ENCODE results near the gene LANCL1.

Gene LANCL1

DNA sequence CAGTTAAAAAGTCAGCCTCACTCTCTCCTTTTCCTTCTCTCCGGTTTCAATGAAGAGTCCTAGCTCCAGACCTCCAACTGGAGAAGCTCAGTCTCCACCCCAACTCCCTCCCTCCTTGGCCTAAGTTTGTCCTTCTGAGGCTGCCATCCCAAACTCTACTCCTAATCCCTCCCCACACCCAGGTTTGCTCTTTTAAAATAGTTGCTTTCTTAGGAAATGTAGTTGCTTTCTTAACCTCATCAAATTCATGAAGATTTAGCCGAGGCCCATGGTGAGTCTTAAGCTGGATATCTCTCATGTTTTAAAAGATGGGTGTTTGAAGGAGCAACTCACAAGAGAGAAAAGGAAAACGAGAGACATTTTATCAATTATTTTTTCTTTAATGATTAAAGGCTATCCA is 937 bp upstream of the LANCL1 start:
- CTCF ChIA-PET, result interaction anchor here (1.4 kb wide), 1 partner anchor 25 kb away, joined by 3 read pairs; no protein-coding TSS in a partner anchor

More for the DNA sequence above, 937 bp upstream of the LANCL1 start:
- H3K9me3 ChIP-seq (ENCODE audit: control insufficient read depth, insufficient read depth, low read depth, low read length), result no peaks in the 10 kb centered on the region
- TF ChIP-seq ZNF530 (tag by site-specific recombination; IDR thresholded peaks at IDR 0.05; ENCODE audit: low read depth) (no peak), ZBTB17 (tag by site-specific recombination; IDR thresholded peaks at IDR 0.05) (peak; percentile 77), ZNF140 (tag by site-specific recombination; IDR thresholded peaks at IDR 0.05) (no peak), ZNF394 (tag by site-specific recombination; IDR thresholded peaks at IDR 0.05; ENCODE audit: borderline replicate concordance) (peak; percentile 47; the same call in 1 of the 2 replicates), SP2 (tag by site-specific recombination; IDR thresholded peaks at IDR 0.05) (peak; percentile 18; the same call in 1 of the 2 replicates), ZFP69B (tag by site-specific recombination; IDR thresholded peaks at IDR 0.05) (0 out of 2 replicates have a peak, but pooled peaks have one; percentile 44), SP3 (tag by site-specific recombination; IDR thresholded peaks at IDR 0.05) (peak; percentile 43), ZNF366 (tag by site-specific recombination; conservative IDR thresholded peaks at IDR 0.05) (0 out of 2 replicates have a peak, but pooled peaks have one; percentile 29), ZNF560 (tag by site-specific recombination; IDR thresholded peaks at IDR 0.05; ENCODE audit: borderline replicate concordance) (no peak), MYNN (tag by site-specific recombination; IDR thresholded peaks at IDR 0.05; ENCODE audit: borderline replicate concordance) (no peak), FEZF1 (tag by site-specific recombination; IDR thresholded peaks at IDR 0.05) (peak; percentile 27; the same call in 1 of the 2 replicates), ZXDB (tag by site-specific recombination; IDR thresholded peaks at IDR 0.05) (0 out of 2 replicates have a peak, but pooled peaks have one; percentile 26), PRDM1 (tag by site-specific recombination; IDR thresholded peaks at IDR 0.05) (peak; percentile 72; the same call in 1 of the 2 replicates), ZNF426 (tag by site-specific recombination; IDR thresholded peaks at IDR 0.05) (no peak), ZNF664 (tag by site-specific recombination; IDR thresholded peaks at IDR 0.05) (no peak)
- TF ChIP-seq, protein P1, sequence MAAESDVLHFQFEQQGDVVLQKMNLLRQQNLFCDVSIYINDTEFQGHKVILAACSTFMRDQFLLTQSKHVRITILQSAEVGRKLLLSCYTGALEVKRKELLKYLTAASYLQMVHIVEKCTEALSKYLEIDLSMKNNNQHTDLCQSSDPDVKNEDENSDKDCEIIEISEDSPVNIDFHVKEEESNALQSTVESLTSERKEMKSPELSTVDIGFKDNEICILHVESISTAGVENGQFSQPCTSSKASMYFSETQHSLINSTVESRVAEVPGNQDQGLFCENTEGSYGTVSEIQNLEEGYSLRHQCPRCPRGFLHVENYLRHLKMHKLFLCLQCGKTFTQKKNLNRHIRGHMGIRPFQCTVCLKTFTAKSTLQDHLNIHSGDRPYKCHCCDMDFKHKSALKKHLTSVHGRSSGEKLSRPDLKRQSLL (tag by site-specific recombination; IDR thresholded peaks at IDR 0.05), result 0 out of 2 replicates have a peak, but pooled peaks have one; percentile 24
- TF ChIP-seq, protein P2, sequence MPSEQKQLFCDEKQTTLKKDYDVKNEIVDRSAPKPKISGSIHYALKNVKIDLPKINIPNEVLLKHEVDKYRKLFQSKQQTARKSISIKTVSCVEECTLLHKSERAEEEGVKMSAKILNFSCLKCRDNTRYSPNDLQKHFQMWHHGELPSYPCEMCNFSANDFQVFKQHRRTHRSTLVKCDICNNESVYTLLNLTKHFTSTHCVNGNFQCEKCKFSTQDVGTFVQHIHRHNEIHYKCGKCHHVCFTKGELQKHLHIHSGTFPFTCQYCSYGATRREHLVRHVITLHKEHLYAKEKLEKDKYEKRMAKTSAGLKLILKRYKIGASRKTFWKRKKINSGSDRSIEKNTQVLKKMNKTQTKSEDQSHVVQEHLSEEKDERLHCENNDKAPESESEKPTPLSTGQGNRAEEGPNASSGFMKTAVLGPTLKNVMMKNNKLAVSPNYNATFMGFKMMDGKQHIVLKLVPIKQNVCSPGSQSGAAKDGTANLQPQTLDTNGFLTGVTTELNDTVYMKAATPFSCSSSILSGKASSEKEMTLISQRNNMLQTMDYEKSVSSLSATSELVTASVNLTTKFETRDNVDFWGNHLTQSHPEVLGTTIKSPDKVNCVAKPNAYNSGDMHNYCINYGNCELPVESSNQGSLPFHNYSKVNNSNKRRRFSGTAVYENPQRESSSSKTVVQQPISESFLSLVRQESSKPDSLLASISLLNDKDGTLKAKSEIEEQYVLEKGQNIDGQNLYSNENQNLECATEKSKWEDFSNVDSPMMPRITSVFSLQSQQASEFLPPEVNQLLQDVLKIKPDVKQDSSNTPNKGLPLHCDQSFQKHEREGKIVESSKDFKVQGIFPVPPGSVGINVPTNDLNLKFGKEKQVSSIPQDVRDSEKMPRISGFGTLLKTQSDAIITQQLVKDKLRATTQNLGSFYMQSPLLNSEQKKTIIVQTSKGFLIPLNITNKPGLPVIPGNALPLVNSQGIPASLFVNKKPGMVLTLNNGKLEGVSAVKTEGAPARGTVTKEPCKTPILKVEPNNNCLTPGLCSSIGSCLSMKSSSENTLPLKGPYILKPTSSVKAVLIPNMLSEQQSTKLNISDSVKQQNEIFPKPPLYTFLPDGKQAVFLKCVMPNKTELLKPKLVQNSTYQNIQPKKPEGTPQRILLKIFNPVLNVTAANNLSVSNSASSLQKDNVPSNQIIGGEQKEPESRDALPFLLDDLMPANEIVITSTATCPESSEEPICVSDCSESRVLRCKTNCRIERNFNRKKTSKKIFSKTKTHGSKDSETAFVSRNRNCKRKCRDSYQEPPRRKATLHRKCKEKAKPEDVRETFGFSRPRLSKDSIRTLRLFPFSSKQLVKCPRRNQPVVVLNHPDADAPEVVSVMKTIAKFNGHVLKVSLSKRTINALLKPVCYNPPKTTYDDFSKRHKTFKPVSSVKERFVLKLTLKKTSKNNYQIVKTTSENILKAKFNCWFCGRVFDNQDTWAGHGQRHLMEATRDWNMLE (tag by site-specific recombination; conservative IDR thresholded peaks at IDR 0.05; ENCODE audit: low read depth), result peak; percentile 48; the same call in 1 of the 2 replicates
- TF ChIP-seq, protein P3, sequence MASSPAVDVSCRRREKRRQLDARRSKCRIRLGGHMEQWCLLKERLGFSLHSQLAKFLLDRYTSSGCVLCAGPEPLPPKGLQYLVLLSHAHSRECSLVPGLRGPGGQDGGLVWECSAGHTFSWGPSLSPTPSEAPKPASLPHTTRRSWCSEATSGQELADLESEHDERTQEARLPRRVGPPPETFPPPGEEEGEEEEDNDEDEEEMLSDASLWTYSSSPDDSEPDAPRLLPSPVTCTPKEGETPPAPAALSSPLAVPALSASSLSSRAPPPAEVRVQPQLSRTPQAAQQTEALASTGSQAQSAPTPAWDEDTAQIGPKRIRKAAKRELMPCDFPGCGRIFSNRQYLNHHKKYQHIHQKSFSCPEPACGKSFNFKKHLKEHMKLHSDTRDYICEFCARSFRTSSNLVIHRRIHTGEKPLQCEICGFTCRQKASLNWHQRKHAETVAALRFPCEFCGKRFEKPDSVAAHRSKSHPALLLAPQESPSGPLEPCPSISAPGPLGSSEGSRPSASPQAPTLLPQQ (tag by site-specific recombination; IDR thresholded peaks at IDR 0.05), result 0 out of 2 replicates have a peak, but pooled peaks have one; percentile 23
- TF ChIP-seq, protein P4, sequence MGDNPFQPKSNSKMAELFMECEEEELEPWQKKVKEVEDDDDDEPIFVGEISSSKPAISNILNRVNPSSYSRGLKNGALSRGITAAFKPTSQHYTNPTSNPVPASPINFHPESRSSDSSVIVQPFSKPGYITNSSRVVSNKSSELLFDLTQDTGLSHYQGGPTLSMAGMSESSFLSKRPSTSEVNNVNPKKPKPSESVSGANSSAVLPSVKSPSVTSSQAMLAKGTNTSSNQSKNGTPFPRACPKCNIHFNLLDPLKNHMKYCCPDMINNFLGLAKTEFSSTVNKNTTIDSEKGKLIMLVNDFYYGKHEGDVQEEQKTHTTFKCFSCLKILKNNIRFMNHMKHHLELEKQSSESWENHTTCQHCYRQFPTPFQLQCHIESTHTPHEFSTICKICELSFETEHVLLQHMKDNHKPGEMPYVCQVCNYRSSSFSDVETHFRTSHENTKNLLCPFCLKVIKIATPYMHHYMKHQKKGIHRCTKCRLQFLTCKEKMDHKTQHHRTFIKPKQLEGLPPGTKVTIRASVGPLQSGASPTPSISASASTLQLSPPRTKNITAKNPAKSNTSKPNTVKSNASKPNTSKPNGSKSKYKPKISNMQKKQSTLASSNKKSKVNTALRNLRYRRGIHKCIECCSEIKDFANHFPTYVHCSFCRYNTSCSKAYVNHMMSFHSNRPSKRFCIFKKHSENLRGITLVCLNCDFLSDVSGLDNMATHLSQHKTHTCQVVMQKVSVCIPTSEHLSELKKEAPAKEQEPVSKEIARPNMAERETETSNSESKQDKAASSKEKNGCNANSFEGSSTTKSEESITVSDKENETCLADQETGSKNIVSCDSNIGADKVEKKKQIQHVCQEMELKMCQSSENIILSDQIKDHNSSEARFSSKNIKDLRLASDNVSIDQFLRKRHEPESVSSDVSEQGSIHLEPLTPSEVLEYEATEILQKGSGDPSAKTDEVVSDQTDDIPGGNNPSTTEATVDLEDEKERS (tag by site-specific recombination; IDR thresholded peaks at IDR 0.05), result no peak
- TF ChIP-seq, protein P5, sequence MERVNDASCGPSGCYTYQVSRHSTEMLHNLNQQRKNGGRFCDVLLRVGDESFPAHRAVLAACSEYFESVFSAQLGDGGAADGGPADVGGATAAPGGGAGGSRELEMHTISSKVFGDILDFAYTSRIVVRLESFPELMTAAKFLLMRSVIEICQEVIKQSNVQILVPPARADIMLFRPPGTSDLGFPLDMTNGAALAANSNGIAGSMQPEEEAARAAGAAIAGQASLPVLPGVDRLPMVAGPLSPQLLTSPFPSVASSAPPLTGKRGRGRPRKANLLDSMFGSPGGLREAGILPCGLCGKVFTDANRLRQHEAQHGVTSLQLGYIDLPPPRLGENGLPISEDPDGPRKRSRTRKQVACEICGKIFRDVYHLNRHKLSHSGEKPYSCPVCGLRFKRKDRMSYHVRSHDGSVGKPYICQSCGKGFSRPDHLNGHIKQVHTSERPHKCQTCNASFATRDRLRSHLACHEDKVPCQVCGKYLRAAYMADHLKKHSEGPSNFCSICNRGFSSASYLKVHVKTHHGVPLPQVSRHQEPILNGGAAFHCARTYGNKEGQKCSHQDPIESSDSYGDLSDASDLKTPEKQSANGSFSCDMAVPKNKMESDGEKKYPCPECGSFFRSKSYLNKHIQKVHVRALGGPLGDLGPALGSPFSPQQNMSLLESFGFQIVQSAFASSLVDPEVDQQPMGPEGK (tag by site-specific recombination; IDR thresholded peaks at IDR 0.05), result 0 out of 2 replicates have a peak, but pooled peaks have one; percentile 34
- peaks cover 14 to 20% of the 10 kb centered on the region in 2 experiments; a peak in 2 of 3 replicates for H3K36me3 ChIP-seq (ENCODE audit: control insufficient read depth in 2 of 2, insufficient read depth in 1 of 2, low read length in 2 of 2)
- no peaks in the 10 kb centered on the region for H3K4me1 ChIP-seq (ENCODE audit: control insufficient read depth, insufficient read depth, low read length)
- no peak overlapping the region for H3K27ac ChIP-seq (ENCODE audit: extremely low read depth, low read depth, low read length)
- no peak overlapping the region for H3K4me3 ChIP-seq (ENCODE audit: low read depth, low read length)
- POLR2A ChIA-PET, result no interaction called here
